ENCODE data around the gene DENND1B. TPM values are rescaled to one million over a fixed set of nuclear protein-coding genes. Genes with fewer than 3 reads are reported as not detected.
"Not testable (repeated sequence)": the region's sequence is repeated elsewhere in the genome, so short reads cannot be mapped to it uniquely, and the experiment has no call there.

The DENND1B gene
- total RNA-seq, 2 donors from 2014 or later, result 6.9 to 26.2 TPM

DNA sequence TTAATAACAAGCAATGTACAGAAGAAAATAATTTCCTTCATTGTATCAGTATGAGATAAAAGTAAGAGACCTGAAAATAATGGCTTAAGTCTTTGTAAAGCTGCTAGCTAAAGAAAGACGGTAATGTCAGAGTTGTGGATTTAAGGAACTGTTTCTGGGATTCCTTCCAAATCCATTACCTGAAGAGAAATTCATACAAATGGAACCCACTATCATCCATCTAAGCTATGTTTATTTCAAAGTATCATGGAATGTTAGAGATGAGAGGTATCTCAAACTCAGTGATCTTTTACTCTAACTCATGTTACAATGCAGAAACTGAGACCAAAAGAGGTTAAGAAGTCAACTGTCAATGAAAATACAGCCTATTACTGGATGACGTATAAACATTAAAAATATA lies 197.7 kb downstream of the DENND1B start:
- Histone ChIP-seq H3K9me3 (peaks cover 0 to 4% (median 0%) of the 10 kb centered on the region in 3 donors), H3K36me3 (replicated peaks in 1 of 2; ENCODE audit: insufficient read depth in 1 of 2, low read depth in 2 of 2) (no peaks in the 10 kb centered on the region), H3K27me3 (no peaks in the 10 kb centered on the region), H3K4me3 (no peak overlapping the region), H3K4me1 (no peaks in the 10 kb centered on the region), H3K27ac (no peak overlapping the region)
- ATAC-seq (no peak), DNase-seq (no peak)
- TF ChIP-seq, protein P1, sequence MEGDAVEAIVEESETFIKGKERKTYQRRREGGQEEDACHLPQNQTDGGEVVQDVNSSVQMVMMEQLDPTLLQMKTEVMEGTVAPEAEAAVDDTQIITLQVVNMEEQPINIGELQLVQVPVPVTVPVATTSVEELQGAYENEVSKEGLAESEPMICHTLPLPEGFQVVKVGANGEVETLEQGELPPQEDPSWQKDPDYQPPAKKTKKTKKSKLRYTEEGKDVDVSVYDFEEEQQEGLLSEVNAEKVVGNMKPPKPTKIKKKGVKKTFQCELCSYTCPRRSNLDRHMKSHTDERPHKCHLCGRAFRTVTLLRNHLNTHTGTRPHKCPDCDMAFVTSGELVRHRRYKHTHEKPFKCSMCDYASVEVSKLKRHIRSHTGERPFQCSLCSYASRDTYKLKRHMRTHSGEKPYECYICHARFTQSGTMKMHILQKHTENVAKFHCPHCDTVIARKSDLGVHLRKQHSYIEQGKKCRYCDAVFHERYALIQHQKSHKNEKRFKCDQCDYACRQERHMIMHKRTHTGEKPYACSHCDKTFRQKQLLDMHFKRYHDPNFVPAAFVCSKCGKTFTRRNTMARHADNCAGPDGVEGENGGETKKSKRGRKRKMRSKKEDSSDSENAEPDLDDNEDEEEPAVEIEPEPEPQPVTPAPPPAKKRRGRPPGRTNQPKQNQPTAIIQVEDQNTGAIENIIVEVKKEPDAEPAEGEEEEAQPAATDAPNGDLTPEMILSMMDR (IDR thresholded peaks at IDR 0.05), result no peak
- no peak for TF ChIP-seq POLR2A (IDR thresholded peaks at IDR 0.05)
- 92 to 96% methylated on average over 2 of the region's 2 CpGs for whole genome bisulfite sequencing, 2 donors
- intact Hi-C loops (cut with DNase I), result no loop called here

DNA sequence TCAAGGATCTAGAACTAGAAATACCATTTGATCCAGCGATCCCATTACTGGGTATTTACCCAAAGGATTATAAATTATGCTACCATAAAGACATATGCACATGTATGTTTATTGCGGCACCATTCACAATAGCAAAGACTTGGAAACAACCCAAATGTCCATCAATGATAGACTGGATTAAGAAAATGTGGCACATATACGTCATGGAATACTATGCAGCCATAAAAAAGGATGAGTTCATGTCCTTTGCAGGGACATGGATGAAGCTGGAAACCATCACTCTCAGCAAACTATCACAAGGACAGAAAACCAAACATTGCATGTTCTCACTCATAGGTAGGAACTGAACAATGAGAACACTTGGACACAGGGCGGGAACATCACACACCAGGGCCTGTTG lies 199.7 kb downstream of the DENND1B start:
- H3K27me3 ChIP-seq; ATAC-seq; H3K36me3 ChIP-seq (replicated peaks in 1 of 2; ENCODE audit: insufficient read depth in 1 of 2, low read depth in 2 of 2); intact Hi-C loops (cut with DNase I); H3K4me1 ChIP-seq; DNase-seq; H3K4me3 ChIP-seq; H3K9me3 ChIP-seq; H3K27ac ChIP-seq: not testable (repeated sequence)
- 94 to 96% methylated on average over 4 of the region's 4 CpGs for WGBS, 2 donors

DNA sequence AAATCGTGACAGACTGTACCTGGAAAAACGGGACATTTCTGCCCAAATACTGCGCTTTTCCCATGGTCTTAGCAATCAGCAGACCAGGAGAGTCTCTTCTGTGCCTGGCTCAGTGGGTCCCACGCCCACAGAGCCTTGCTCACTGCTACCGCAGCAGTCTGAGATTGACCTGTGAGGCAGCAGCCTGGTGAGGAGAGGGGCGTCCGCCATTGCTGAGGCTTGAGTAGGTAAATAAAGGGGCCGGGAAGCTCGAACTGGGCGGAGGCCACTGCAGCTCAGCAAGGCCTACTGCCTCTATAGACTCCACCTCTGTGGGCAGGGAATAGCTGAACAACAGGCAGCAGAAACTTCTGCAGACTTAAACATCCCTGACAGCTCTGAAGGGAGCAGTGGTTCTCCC lies 203.1 kb downstream of the DENND1B start:
- no peaks in the 10 kb centered on the region for H3K27me3 ChIP-seq
- H3K4me1 ChIP-seq, result no peaks in the 10 kb centered on the region
- DNase-seq (no peak), ATAC-seq (no peak)
- H3K27ac ChIP-seq, result no peak overlapping the region
- peaks cover 0 to 4% (median 0%) of the 10 kb centered on the region in 3 donors for H3K9me3 ChIP-seq
- H3K36me3 ChIP-seq (replicated peaks in 1 of 2; ENCODE audit: insufficient read depth in 1 of 2, low read depth in 2 of 2), result peaks cover 0 to 1% of the 10 kb centered on the region in 2 donors
- intact Hi-C loops (cut with DNase I), result no loop called here
- no peak overlapping the region for H3K4me3 ChIP-seq
- 92 to 94% methylated on average over 10 of the region's 10 CpGs for WGBS, 2 donors
- TF ChIP-seq, protein P1 (IDR thresholded peaks at IDR 0.05), result no peak
- no peak for TF ChIP-seq POLR2A (IDR thresholded peaks at IDR 0.05)

DNA sequence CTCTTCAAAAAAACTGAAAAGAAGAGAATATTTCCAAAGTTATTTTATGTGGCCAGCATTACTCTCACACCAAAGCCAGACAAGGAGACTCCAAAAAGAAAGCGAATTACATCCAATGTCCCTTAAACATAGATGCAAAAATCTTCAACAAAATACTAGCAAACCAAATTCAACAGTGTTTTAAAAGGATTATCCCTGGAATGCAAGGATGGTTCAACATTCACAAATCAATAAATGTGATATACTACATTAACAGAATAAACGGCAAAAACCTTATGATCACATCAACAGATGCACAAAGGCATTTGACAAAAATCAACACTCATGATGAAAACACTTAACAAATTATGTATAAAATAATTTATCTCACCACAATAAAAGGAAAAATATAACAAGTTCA lies 207.8 kb downstream of the DENND1B start:
- 90 to 95% methylated on average over 2 of the region's 2 CpGs for WGBS, 2 donors
- intact Hi-C loops (cut with DNase I), result no loop called here

DNA sequence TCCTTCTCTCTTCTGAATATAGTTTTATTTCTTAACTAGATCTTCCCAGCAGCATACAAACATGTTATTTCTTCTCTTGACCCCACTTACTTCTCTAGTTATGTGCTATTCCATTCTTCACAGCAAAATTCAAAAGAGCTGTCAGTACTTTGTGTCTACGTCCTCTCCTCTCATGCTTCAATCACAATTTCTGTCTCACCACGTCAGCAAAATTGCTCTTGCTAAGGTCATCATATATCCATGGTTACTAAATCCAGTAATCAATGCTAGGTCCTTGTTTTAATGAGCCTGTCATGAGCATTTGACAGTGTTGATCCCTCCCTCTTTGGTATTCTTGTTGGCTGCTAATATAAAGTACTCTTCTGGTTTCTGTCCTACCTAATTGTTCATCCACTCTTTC lies 214.2 kb downstream of the DENND1B start:
- H3K27me3 ChIP-seq, result no peaks in the 10 kb centered on the region
- no peaks in the 10 kb centered on the region for H3K9me3 ChIP-seq
- TF ChIP-seq, protein P1 (IDR thresholded peaks at IDR 0.05), result no peak
- no peak for TF ChIP-seq POLR2A (IDR thresholded peaks at IDR 0.05)
- H3K27ac ChIP-seq, result no peak overlapping the region
- H3K4me3 ChIP-seq, result no peak overlapping the region
- 68 to 91% methylated on average over 2 of the region's 2 CpGs for WGBS, 2 donors
- peaks cover 0 to 2% of the 10 kb centered on the region in 2 donors for H3K36me3 ChIP-seq (replicated peaks in 1 of 2; ENCODE audit: insufficient read depth in 1 of 2, low read depth in 2 of 2)
- peaks cover 8% of the 10 kb centered on the region for H3K4me1 ChIP-seq
- no peak for DNase-seq
- ATAC-seq, result no peak
- intact Hi-C loops (cut with DNase I), result no loop called here

More for the DNA sequence above, 207.8 kb downstream of the DENND1B start:
- Histone ChIP-seq H3K27me3 (no peaks in the 10 kb centered on the region), H3K36me3 (replicated peaks in 1 of 2; ENCODE audit: insufficient read depth in 1 of 2, low read depth in 2 of 2) (peaks cover 0 to 1% of the 10 kb centered on the region in 2 donors), H3K4me1 (no peaks in the 10 kb centered on the region), H3K4me3 (no peak overlapping the region), H3K27ac (no peak overlapping the region), H3K9me3 (no peaks in the 10 kb centered on the region)
- ATAC-seq (no peak), DNase-seq (no peak)
- TF ChIP-seq POLR2A (IDR thresholded peaks at IDR 0.05), result no peak
- TF ChIP-seq, protein P1 (IDR thresholded peaks at IDR 0.05), result no peak
